Lung (tissue), 12 donors: Measurements from ENCODE around the gene ADAM17. TPM values are rescaled to one million over a fixed set of nuclear protein-coding genes. Genes with fewer than 3 reads are reported as not detected.

Experiments
- ATAC-seq: fragments of 200-7000 bp; cut with Tn5 transposase; one replicate; pipeline ENCODE4 v1.9.1; 2020; ENCODE audit warnings: moderate number of reproducible peaks; ENCODE audit not compliant: insufficient read depth, low FRiP score
- DNase-seq, 3 donors: peaks; one replicate each; pipeline ENCODE4 v3.0.0-alpha.2; 2013 to 2017
- H3K27ac ChIP-seq, 2 donors: one replicate each; pipeline ENCODE4 v1.5.1; 2013; ENCODE audit warnings: mild to moderate bottlenecking in 2 of 2, moderate library complexity in 2 of 2, control low read depth in 1 of 2, inconsistent platforms in 1 of 2, low read depth in 1 of 2, low read length in 1 of 2
- H3K27me3 ChIP-seq, 3 donors: one replicate each; pipeline ENCODE4 v1.5.1; 2013; ENCODE audit warnings: low read length in 2 of 3; ENCODE audit not compliant: control insufficient read depth in 3 of 3, insufficient read depth in 3 of 3
- H3K36me3 ChIP-seq, 4 donors: one replicate each; pipeline ENCODE4 v1.5.1; 2013; ENCODE audit warnings: low read length in 4 of 4, mild to moderate bottlenecking in 1 of 4, moderate library complexity in 1 of 4; ENCODE audit not compliant: control insufficient read depth in 4 of 4, insufficient read depth in 4 of 4
- H3K4me1 ChIP-seq, 5 donors: one replicate each; pipeline ENCODE4 v1.5.1; 2013; ENCODE audit warnings: low read length in 5 of 5, mild to moderate bottlenecking in 2 of 5, moderate library complexity in 1 of 5; ENCODE audit not compliant: control insufficient read depth in 5 of 5, insufficient read depth in 5 of 5
- H3K4me3 ChIP-seq: one replicate; pipeline ENCODE4 v1.5.1; 2013; ENCODE audit warnings: mild to moderate bottlenecking, control low read depth, moderate library complexity
- H3K9ac ChIP-seq, 2 donors: one replicate each; pipeline ENCODE4 v1.5.1; 2013; ENCODE audit warnings: low read length in 2 of 2, control low read depth in 1 of 2; ENCODE audit not compliant: insufficient read depth in 1 of 2
- H3K9me3 ChIP-seq, 4 donors: one replicate each; pipeline ENCODE4 v1.5.1; 2013; ENCODE audit warnings: low read length in 3 of 4, mild to moderate bottlenecking in 1 of 4, moderate library complexity in 1 of 4; ENCODE audit not compliant: control insufficient read depth in 4 of 4, insufficient read depth in 3 of 4
- WGBS, 2 donors: extraction: QIAGEN DNeasy Blood & Tissue Kit; methylation state at CpG; one replicate each; pipeline ENCODE4 v1.1.7; 2013; 5-methylcytosine and 5-hydroxymethylcytosine counted together
- polyA plus RNA-seq, 2 donors: library from polyadenylated mRNA; stranded (reverse); fragments of 200-250 nt; gene quantifications; one replicate each; pipeline ENCODE4 v1.2.1, GENCODE V29; 2013
- total RNA-seq, 2 donors: library from RNA; depleted of rRNA in 1 of 2; stranded (reverse); fragments of >200 nt in 1 of 2; gene quantifications; one replicate each; pipeline ENCODE4 v1.2.1, GENCODE V29; 2014 to 2021
- TF ChIP-seq, protein P1 (sequence below): IDR thresholded peaks from 2 replicates; pipeline ENCODE4 v1.5.1; 2012; ENCODE audit warnings: mild to moderate bottlenecking; ENCODE audit errors: control extremely low read depth, extremely low read depth
- donor health status: control.
- donor health status: control.
- donor health status: Bipolar disorder and iron deficiency.
- donor health status: healthy.
- donor health status: DM: yes; HTN: yes; CAD: no.

Gene ADAM17
- total and polyA plus RNA-seq, 4 donors, result 16.8 to 56.1 (median 41.2) TPM

DNA sequence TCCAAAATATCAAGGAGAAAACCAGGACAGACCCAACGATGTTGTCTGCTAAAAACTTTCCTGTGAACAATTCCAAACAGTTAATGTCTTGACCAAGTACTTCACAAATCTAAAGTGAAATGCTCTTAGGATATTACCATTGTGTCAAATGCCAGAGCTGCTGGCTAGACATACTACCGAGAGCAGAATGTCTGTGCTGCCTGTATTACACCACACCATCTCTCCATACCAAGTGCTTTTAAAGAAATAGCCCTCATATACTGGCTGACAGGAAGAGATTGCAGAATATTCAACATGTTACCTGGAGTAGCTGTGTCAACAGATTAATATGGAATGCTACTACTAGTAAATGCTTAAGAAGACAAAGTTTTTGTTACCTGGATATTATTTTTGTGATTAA is 62.7 kb downstream of the ADAM17 start:
- H3K9me3 ChIP-seq, result no peaks in the 10 kb centered on the region
- no peak overlapping the region for H3K27ac ChIP-seq
- H3K36me3 ChIP-seq, result peaks cover 42 to 65% (median 47%) of the 10 kb centered on the region in 4 donors
- DNase-seq, result no peak
- no peaks in the 10 kb centered on the region for H3K4me1 ChIP-seq
- H3K4me3 ChIP-seq, result no peak overlapping the region
- ATAC-seq, result no peak
- no peak overlapping the region for H3K9ac ChIP-seq
- no peaks in the 10 kb centered on the region for H3K27me3 ChIP-seq
- WGBS, 2 donors, result 54 to 74% methylated on average over 2 of the region's 2 CpGs
- TF ChIP-seq, protein P1, sequence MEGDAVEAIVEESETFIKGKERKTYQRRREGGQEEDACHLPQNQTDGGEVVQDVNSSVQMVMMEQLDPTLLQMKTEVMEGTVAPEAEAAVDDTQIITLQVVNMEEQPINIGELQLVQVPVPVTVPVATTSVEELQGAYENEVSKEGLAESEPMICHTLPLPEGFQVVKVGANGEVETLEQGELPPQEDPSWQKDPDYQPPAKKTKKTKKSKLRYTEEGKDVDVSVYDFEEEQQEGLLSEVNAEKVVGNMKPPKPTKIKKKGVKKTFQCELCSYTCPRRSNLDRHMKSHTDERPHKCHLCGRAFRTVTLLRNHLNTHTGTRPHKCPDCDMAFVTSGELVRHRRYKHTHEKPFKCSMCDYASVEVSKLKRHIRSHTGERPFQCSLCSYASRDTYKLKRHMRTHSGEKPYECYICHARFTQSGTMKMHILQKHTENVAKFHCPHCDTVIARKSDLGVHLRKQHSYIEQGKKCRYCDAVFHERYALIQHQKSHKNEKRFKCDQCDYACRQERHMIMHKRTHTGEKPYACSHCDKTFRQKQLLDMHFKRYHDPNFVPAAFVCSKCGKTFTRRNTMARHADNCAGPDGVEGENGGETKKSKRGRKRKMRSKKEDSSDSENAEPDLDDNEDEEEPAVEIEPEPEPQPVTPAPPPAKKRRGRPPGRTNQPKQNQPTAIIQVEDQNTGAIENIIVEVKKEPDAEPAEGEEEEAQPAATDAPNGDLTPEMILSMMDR, result no peak

DNA sequence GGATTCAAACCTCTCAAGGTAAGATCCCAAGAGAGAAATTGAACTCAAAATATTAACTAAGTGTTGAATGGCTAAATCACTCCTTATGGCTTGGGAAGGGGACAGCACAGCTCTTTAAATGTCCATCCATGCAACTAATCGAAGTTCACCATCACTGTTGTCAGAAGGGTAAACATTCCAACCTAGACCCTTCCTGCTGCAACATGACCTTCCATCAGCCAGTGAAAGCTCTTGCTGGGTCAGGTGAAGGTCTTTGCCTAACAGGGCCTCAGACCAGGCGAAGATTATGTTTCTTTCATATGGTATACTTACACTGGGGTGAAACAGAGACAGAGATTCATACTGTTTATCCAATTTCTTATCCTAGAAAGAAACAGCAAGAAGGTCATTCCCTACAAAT is 64.8 kb downstream of the ADAM17 start:
- TF ChIP-seq, protein P1, result no peak
- ATAC-seq, result no peak
- no peaks in the 10 kb centered on the region for H3K4me1 ChIP-seq
- H3K36me3 ChIP-seq, result peaks cover 44 to 63% (median 53%) of the 10 kb centered on the region in 4 donors
- WGBS, 2 donors, result 90% methylated on average over 2 of the region's 2 CpGs
- no peaks in the 10 kb centered on the region for H3K27me3 ChIP-seq
- no peak overlapping the region for H3K9ac ChIP-seq
- H3K27ac ChIP-seq, result no peak overlapping the region
- no peaks in the 10 kb centered on the region for H3K9me3 ChIP-seq
- no peak overlapping the region for H3K4me3 ChIP-seq
- DNase-seq, result no peak

DNA sequence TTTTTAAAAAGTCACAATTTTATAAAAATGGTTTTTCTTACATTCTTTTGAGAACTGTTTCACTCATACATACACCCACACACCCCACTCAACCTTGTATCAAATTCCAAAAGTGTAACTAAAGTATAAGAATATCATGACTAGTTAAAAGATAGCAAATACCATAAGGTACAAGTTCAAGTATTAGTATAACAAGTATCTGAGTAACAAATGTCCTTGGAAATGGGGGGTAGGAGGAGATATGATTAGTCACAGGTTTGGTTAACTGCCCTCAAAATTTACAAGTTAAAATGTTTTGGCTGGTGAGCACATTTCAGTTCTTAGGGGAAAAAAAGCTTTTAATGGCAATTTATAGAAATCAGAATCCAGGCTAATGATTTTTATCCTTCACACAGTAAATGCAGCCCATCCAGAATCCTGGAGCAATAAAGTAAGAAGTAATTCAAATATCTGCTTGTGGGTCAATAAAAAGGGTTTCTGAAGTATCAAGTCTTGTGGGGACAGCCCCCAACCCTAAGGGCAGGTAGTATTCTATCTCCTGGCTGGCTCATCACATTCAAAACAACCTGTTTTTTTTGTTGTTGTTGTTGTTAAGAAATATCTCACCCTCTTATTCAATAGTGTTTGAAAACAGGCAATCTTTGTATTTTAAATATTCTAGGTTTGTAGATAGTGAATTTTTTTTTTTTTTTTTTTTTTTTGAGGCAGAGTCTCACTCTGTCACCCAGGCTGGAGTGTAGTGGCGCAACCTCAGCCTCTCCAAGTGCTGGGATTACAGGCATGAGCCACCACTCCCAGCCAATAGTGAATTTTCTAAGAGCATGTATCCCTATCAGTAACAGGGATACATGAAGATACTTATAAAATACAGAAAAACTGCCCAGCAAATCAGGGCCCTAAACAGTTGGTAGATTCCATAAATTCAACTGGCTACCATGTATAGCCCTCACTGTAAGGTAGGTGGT is 66.8 kb downstream of the ADAM17 start:
- TF ChIP-seq, protein P1, result no peak
- WGBS, 2 donors, result 100% methylated on average over 1 of the region's 1 CpG
- Histone ChIP-seq H3K4me3 (no peak overlapping the region), H3K36me3 (peaks cover 51 to 66% (median 58%) of the 10 kb centered on the region in 4 donors), H3K27ac (no peak overlapping the region), H3K9me3 (no peaks in the 10 kb centered on the region), H3K9ac (no peak overlapping the region), H3K4me1 (no peaks in the 10 kb centered on the region), H3K27me3 (no peaks in the 10 kb centered on the region)
- ATAC-seq (no peak), DNase-seq (no peak)
